HG03575 (cell line): ENCODE results near the gene PLCG2.

Experiments
- ATAC-seq: cut with Tn5 transposase; IDR thresholded peaks from one replicate; pipeline ENCODE4 v1.9.1; 2021; ENCODE audit not compliant: unreplicated experiment, insufficient number of reproducible peaks, low FRiP score; ENCODE audit errors: extremely low read depth

The PLCG2 gene

DNA sequence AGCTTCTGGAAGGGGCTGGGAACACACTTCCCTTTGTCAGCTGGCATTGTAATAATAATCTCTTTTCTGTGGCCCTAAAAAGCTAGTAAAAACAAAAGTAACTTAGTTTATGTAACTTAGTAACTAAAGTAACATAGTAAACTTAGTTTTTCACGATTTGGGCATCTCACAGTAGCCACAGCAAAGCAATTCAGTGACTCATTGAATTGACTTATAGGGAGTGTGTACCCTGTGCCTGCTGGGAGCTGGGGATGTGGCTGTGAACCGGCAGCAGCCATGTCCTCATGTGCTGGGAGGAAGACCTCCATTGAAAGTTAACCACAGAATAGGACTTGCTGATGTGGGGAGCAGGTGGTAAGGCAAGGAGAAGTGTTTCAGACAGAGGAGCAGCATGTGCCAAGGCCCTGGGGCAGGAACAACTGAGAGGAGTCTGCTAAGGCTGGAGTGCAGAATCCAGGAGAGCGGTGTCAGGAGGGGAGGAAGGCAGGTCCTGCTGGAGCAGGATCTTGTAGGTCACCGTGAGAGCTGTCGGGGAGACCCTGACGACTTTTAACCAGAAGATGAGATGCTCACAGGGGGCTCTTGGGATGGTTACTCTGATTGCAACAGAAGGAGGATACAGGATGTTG is 112.8 kb downstream of the PLCG2 start:
- no peak for ATAC-seq

DNA sequence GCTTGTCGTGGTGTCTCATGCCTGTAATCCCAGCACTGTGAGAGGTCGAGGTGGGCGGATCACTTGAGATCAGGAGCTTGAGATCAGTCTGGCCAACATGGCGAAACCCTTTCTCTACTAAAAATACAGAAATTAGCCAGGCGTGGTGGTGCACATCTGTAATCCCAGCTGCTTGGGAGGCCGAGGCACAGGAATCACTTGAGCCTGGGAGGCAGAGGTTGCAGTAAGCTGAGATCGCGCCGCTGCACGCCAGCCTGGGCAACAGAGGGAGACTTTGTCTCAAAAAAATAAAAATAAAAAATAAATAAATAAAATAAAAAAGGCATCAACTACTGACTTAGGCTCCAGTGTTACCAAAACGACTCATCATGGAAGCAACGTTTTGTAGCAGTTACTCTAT is 115.5 kb downstream of the PLCG2 start:
- no peak for ATAC-seq

DNA sequence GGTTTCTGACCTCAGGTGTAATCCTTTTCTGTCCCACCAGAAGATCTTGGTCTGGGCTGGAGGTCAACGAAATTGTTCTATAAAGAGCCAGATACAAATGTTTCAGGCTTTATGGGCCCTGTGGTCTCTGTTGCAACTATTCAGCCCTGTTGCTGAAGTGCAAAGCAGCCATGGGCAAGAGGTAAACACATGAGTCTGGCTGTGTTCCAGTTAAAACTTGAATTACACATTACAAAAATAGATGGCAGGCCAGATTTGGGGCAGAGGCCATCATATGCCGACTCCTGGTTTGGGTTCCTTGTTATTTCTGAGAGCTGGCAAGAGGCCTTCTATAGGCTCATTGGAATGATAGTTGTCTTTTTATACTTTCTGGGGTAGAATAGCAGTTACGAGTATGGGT is 117.8 kb downstream of the PLCG2 start:
- no peak for ATAC-seq

DNA sequence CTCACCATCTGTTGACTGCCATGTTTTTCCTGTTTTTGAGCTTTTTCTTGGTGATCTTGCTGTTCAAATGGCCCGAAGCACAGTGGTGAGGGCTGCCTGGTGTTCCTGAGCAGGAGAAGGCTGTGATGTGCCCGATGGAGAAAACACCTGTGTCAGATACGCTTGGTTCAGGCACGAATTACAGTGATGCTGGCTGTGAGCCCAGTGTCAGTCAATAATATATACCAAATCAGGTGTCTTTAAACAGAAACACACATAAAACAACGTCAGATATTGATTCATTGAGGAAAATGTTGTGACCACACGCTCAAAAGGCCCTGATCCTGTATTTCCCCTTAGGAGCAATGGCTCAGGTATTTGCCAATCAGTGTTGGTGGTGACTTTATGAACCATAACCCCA is 120.5 kb downstream of the PLCG2 start:
- no peak for ATAC-seq

DNA sequence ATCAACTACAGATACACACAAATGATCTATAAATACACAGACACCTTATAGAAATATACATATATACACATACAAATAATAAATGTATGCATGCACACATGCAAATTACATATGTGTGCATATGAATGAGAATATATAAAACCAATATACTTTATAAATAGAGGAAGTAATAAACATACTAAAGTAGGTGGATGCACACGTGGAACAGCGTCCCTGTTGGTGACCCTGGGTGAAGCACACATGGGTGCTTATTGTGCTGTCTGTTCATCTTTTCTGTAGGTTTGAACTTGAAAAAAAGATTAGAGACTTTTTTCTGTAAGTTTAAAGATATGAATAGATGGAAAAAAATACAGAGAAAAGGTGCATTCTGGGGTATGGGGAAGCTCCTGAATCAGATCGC is 120.9 kb downstream of the PLCG2 start:
- no peak for ATAC-seq

DNA sequence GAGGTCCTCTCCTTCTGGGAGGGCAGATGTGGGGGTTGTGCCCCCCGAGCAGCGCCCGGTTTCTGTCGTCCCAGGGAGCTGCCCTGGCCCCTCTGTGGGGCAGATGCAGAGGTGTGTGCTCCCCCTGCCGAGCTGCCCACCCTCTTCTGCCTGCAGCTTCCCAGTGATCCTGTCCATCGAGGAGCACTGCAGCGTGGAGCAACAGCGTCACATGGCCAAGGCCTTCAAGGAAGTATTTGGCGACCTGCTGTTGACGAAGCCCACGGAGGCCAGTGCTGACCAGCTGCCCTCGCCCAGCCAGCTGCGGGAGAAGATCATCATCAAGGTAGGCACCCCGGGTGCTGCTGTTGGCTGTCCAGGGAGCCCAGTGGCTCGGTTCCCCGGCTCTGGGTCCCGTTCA is 121.4 kb downstream of the PLCG2 start:
- ATAC-seq, result no peak

DNA sequence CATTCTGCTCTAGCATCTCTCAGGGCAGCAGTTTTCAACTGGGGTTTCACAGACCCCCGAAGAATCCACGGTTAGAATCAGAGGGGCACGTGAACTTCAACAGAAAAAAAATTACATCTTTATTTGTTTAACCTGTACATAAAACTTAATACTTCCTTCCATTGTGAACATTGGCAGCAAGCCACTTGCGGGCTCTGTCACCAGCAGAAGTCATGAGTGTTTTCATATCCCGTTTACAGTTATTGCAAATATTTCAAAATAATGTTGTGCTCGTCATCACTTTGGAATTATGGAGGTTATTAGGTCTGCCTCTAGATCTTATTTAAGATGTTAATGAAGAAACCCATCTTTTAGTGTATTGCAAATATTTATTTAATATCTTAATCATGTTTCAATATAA is 122.4 kb downstream of the PLCG2 start:
- no peak for ATAC-seq

DNA sequence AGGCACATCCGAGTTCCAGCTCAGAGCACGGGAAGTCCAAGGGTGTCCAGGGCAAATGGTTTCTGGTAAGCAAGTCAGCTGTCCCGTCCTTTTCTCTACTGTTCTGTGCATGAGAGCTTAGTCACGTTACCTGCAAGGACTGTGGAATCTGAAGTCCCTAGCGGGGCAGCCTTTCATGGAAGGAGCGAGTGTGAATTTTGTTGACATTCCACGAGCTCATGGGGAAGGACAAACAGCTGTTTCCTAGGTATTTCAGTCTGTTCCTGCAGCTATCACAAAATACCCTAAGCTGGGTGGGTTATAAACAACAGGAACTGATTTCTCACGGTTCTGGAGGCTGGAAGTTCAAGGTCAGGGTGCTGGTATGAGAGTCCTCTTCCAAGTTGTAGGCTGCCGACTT is 122.9 kb downstream of the PLCG2 start:
- no peak for ATAC-seq

DNA sequence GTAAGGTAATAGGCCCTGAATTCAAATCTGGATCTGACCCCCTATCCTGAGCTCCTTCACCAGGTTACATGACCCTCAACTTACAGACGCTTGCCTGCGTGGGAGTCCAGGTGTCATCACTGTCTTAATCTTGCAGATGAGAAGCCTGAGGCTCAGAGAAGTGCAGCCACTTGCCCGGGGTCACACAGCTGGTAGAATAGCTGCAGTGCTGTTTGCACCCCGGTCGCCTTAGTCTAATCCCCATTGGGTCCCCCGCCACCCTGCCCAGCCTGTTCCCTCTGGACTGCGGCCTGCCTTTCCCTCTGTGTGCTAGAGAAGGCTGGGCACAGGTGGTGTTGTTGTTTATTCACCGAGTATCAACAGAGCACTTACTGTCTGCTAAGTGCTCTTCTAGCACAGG is 125.2 kb downstream of the PLCG2 start:
- no peak for ATAC-seq

DNA sequence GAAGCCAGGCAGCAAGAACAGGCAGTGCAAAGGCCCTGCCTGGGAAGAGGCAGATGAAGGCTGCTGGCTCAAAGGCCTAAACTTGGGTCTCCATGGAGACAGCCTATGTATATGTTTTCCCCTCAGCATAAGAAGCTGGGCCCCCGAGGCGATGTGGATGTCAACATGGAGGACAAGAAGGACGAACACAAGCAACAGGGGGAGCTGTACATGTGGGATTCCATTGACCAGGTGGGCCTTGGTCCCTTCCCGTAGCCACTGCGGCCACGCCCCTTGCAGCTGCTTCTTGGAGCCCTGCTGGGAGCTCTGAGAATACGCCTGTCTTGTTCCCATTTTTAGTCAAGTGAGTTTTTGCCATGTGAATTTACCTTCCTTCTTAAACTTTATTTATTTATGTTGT is 126.2 kb downstream of the PLCG2 start:
- ATAC-seq, result no peak

DNA sequence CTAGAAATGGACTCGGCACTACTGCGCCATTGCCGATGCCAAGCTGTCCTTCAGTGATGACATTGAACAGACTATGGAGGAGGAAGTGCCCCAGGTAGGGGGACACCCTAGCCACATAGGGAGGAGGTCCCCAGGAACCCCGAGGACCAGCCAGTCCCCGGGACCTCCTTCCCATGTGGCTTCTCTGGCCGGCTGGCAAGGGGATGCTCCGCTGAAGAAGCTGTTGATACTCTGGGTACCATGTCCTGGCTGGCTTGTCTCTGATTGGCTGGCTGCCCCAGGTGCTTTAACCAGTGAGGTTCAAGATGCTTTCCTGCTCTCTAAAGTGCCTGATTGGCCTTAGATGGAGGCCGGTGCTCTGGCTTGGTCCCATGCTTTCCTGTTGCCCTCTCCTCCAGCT is 128.6 kb downstream of the PLCG2 start:
- ATAC-seq, result no peak

DNA sequence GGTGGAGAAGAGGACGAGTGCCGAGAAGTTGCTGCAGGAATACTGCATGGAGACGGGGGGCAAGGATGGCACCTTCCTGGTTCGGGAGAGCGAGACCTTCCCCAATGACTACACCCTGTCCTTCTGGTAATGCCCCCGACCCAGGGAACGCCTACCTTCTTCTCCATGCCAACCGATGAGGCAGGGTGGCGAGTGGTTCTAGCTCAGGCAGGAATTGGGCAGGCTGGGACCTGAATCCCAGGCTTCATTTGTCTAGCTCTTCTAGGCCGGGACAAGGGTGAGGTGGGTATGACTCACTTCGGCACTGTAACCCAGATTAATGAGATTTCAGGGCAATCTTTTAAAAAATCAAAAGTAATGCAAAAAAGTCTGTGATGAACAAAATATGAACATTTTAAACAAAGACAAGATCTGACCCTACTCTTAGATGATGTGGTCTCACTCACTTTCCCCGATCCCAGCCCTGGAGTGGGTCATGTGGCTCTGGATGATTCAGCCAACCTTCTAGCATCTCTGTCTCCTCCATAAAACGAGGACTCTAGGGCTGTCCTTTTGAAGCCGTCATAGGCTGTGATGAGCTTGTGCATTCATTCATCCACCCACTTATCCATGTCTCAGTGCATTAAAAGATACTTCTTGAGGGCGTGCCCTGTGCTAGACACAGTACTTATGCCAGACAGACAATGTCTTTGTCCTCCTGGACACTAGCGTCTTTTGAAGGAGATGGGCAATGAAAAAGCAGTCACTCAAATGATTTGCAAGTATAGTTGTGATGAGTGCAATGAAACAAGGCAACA is 129.6 kb downstream of the PLCG2 start:
- no peak for ATAC-seq

DNA sequence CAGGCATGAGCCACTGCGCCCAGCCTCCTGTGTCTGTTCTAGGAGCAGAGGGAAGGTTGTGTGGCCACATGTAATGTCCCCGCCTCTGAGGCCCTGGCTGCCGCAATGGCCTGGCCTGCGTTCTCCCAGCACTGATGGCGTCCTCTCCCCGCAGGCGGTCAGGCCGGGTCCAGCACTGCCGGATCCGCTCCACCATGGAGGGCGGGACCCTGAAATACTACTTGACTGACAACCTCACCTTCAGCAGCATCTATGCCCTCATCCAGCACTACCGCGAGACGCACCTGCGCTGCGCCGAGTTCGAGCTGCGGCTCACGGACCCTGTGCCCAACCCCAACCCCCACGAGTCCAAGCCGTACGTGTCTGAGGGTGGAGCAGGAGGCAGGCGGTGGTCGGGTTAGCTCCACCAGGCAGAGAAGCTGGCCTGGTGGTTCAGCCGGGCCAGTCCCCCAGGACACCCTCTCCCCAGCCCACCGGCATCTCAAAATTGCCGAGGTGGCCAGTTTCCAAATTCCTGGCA is 131.3 kb downstream of the PLCG2 start:
- no peak for ATAC-seq

DNA sequence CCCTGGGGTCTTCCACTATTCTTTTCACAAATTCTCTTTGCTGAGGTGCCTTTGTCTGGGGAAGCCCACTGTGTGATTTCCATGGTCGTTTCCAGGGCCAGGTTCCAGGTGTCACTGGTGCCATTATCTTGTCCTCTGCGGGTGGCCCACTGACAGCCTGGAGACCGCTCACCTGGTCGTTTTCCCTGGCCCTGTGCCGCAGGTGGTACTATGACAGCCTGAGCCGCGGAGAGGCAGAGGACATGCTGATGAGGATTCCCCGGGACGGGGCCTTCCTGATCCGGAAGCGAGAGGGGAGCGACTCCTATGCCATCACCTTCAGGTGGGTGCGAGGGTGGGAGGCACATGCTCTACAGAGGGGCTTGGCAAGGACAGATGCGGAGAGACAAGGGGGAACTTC is 133.3 kb downstream of the PLCG2 start:
- ATAC-seq, result no peak

DNA sequence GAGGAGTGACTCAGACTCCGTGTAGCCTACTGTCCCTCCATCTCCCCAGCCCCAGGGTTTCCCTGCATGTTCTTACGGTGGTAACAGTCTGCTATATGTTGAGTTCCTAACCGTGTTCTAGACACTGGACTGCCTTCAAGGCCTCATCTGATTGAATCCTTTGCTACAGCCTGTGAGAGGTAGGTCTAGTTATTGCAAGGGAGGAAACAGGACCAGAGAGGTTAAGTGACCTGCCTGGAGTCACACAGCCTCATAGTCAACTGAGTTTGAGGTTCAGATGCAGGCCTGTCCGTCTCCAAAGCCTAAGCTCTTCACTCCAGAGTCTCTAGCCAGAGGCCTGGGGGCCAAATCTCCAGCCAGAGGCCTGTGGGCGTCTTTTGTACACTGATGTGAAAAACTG is 134.1 kb downstream of the PLCG2 start:
- ATAC-seq, result no peak

DNA sequence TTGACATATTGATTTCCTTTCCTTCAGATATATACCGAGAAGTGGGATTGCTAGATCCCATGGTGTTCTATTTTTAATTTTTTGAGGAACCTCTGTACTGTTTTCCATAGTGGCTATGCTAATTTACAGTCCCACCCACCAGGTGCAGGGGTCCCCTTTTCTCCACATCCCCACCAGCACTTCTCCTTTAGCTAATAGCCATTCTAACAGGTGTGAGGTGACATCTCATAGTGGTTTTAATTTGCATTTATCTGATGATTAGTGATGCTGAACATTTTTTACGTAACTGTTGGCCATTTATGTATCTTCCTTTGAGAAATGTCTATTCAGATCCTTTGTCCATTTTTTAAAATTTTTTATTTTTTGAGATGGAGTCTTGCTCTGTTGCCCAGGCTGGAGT is 138.3 kb downstream of the PLCG2 start:
- ATAC-seq, result no peak

DNA sequence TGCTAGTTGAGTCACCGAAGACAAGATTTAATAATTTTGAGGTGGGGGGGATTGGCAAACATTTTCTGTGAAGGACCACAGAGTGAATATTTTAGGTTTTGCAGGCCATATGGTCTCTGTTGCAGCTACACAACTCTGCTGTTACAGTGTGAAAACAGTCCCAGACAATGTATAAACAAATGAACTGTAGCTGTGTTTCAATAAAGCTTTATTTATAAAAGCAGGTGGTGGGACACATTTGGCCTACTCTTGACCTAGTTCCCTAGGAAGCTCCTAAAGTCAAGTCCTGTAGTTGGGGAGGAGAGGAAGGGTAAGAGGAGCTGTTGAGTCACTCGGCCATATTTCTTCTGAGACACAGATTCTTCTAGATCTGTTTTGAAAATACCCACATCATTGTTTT is 139.8 kb downstream of the PLCG2 start:
- no peak for ATAC-seq

DNA sequence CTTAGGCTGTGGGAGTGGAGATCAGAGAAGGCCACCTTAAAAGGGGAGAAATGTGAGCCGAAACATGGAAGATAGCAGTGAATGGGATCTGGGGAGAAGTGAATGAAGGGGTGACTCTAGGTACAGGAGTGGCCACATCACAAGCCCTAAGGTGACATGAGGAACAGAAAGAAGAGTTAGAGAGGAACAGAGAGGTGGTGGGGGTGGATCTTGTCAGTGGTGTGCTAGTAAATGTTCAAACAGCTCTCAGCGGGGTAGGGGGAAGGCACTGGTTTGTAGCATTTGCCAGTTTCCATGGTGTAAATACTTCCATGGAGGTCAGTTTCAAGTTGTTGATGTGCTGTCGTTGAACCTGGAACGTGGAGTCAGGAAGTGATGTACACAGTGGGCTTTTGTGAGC is 141.4 kb downstream of the PLCG2 start:
- no peak for ATAC-seq

DNA sequence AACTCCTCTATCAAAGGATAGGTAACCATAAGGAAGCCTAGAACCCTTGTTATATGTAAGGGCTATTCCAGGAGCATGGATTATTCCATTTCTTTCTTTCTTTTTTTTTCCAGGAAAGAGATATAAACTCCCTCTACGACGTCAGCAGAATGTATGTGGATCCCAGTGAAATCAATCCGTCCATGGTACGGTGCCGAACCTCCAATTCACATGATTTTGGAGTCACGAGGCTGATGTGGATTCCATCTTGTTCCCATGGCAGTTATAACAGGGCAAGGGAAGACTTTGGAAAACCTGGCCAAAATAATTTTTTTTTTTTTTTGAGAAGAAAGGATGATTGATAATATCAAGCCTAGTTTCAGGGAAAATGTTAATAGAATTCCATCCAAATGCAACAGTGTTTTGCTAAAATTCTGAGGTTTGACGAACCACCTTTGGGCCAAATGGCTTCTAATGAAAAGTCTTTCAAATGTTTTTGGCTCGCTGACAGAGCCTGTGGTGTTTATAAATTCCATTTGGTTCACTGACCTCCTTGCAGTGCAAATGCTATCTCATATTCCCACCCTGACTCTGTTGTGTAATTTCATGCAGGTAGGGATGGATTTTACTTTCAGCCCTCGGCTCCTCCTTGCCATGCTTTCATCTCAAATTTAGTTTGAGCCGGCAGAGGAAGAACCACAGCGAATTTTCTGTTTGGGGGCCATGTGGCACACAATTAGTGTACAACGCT is 142.2 kb downstream of the PLCG2 start:
- no peak for ATAC-seq
